ENCODE results near the gene PRR16. TPM values are rescaled to one million over a fixed set of nuclear protein-coding genes. Genes with fewer than 3 reads are reported as not detected.

Gene PRR16
- polyA plus RNA-seq, 4 donors = 2.4 to 3.0 (median 2.7) TPM; not detected in 1

DNA sequence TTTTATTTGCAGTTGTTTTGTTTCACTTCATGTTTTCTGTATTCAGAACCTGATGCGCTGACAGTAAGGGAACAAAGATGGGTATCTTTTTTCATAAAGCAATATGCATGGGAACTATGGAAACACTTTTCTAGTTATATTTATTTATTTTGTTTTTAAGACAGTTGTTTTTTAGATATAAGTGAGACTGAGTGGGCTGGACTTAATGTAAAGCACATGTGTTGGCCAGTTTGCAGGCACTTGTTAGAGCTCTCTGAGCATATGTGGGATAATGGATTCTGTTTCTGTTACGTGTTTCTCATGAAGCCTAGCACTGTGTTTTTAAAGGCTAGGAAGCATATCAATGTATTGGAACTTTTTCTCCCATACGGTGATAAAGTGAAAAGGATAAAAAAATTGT lies 164.1 kb downstream of the PRR16 start:
- no peak overlapping the region for H3K27ac ChIP-seq (ENCODE audit: low read depth in 1 of 3, low read length in 2 of 3)
- H3K4me3 ChIP-seq (ENCODE audit: low read depth in 1 of 3, low read length in 3 of 3) = no peak overlapping the region
- H3K36me3 ChIP-seq (ENCODE audit: control insufficient read depth in 3 of 3, insufficient read depth in 2 of 3, low read depth in 1 of 3, low read length in 3 of 3) = no peaks in the 10 kb centered on the region
- no peaks in the 10 kb centered on the region for H3K4me1 ChIP-seq (ENCODE audit: control insufficient read depth in 3 of 3, insufficient read depth in 2 of 3, low read depth in 1 of 3, low read length in 2 of 3)
- no peaks in the 10 kb centered on the region for H3K9me3 ChIP-seq (ENCODE audit: control insufficient read depth in 2 of 2, insufficient read depth in 1 of 2, low read depth in 1 of 2, low read length in 1 of 2)
- H3K27me3 ChIP-seq (ENCODE audit: control insufficient read depth in 3 of 3, insufficient read depth in 3 of 3, low read length in 3 of 3) = no peaks in the 10 kb centered on the region
- no peak for FAIRE-seq
- WGBS, 3 donors = 76 to 88% (median 88%) methylated on average over 3 of the region's 3 CpGs
- no peak for DNase-seq

DNA sequence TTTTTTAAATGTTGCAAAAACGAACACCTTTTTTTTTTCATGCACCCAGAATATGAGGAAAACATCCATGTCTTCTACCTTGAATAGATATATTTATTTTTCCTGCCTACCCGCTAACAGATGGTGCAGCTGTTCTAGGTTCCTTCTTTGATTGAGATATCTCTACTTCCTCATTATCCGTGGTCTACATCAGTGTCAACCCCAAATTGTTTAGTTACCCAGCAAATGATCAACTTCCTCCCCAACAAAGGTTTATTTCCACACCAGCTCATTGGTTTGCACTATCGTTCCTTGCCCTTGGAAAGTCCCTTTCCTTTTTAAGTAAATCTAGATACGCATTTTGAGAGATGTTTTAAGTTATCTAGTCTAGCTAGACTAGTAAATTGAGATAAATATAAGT lies 166.4 kb downstream of the PRR16 start:
- no peak overlapping the region for H3K4me3 ChIP-seq (ENCODE audit: low read depth in 1 of 3, low read length in 3 of 3)
- no peak overlapping the region for H3K27ac ChIP-seq (ENCODE audit: low read depth in 1 of 3, low read length in 2 of 3)
- FAIRE-seq (no peak), DNase-seq (no peak)
- H3K27me3 ChIP-seq (ENCODE audit: control insufficient read depth in 3 of 3, insufficient read depth in 3 of 3, low read length in 3 of 3) = no peaks in the 10 kb centered on the region
- H3K36me3 ChIP-seq (ENCODE audit: control insufficient read depth in 3 of 3, insufficient read depth in 2 of 3, low read depth in 1 of 3, low read length in 3 of 3) = no peaks in the 10 kb centered on the region
- H3K4me1 ChIP-seq (ENCODE audit: control insufficient read depth in 3 of 3, insufficient read depth in 2 of 3, low read depth in 1 of 3, low read length in 2 of 3) = no peaks in the 10 kb centered on the region
- 56 to 66% (median 61%) methylated on average over 5 of the region's 5 CpGs for WGBS, 3 donors
- no peaks in the 10 kb centered on the region for H3K9me3 ChIP-seq (ENCODE audit: control insufficient read depth in 2 of 2, insufficient read depth in 1 of 2, low read depth in 1 of 2, low read length in 1 of 2)

DNA sequence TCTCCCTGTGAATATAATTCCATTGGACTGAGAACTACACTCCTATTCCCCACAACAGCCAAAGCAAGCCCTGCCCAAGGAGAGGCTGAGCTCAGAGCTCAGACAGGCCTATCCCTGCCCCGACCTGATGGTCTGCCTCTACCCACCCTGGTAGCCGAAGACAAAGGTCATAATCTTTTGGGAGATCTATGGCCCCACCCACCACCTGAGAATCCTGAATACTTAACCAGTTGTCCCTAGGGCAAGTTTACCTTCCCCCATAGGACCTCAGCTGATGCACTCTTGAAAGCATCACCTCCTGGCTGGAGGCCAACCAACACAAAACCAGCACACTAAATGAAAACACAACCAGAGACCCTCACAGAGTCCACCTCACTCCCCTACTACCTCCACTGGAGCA lies 167.5 kb downstream of the PRR16 start:
- Histone ChIP-seq H3K27me3 (ENCODE audit: control insufficient read depth in 3 of 3, insufficient read depth in 3 of 3, low read length in 3 of 3) (no peaks in the 10 kb centered on the region), H3K36me3 (ENCODE audit: control insufficient read depth in 3 of 3, insufficient read depth in 2 of 3, low read depth in 1 of 3, low read length in 3 of 3) (no peaks in the 10 kb centered on the region), H3K9me3 (ENCODE audit: control insufficient read depth in 2 of 2, insufficient read depth in 1 of 2, low read depth in 1 of 2, low read length in 1 of 2) (no peaks in the 10 kb centered on the region), H3K4me1 (ENCODE audit: control insufficient read depth in 3 of 3, insufficient read depth in 2 of 3, low read depth in 1 of 3, low read length in 2 of 3) (no peaks in the 10 kb centered on the region), H3K4me3 (ENCODE audit: low read depth in 1 of 3, low read length in 3 of 3) (no peak overlapping the region), H3K27ac (ENCODE audit: low read depth in 1 of 3, low read length in 2 of 3) (no peak overlapping the region)
- FAIRE-seq (no peak), DNase-seq (no peak)
- WGBS, 3 donors = 42 to 68% (median 65%) methylated on average over 2 of the region's 2 CpGs

DNA sequence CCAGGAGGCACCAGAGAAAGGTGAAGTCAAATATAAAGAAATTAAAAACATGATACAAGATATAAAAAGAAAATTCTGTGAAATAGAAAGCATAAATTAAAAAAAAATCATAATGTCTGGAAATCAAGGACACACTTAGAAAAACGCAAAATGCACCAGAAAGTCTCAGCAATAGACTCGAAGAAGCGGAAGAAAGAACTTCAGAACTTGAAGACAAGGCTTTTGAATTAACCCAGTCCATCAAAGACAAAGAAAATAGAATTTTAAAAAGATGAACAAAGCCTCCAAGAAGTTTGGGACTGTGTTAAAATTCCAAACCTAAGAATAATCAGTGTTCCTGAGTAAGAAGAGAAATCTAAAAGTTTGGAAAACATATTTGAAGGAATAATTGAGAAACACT lies 168.3 kb downstream of the PRR16 start:
- Histone ChIP-seq H3K36me3 (ENCODE audit: control insufficient read depth in 3 of 3, insufficient read depth in 2 of 3, low read depth in 1 of 3, low read length in 3 of 3) (no peaks in the 10 kb centered on the region), H3K9me3 (ENCODE audit: control insufficient read depth in 2 of 2, insufficient read depth in 1 of 2, low read depth in 1 of 2, low read length in 1 of 2) (no peaks in the 10 kb centered on the region), H3K27ac (ENCODE audit: low read depth in 1 of 3, low read length in 2 of 3) (no peak overlapping the region), H3K27me3 (ENCODE audit: control insufficient read depth in 3 of 3, insufficient read depth in 3 of 3, low read length in 3 of 3) (no peaks in the 10 kb centered on the region), H3K4me1 (ENCODE audit: control insufficient read depth in 3 of 3, insufficient read depth in 2 of 3, low read depth in 1 of 3, low read length in 2 of 3) (no peaks in the 10 kb centered on the region), H3K4me3 (ENCODE audit: low read depth in 1 of 3, low read length in 3 of 3) (no peak overlapping the region)
- FAIRE-seq (no peak), DNase-seq (no peak)
- WGBS, 3 donors = 89 to 95% (median 89%) methylated on average over 3 of the region's 3 CpGs

DNA sequence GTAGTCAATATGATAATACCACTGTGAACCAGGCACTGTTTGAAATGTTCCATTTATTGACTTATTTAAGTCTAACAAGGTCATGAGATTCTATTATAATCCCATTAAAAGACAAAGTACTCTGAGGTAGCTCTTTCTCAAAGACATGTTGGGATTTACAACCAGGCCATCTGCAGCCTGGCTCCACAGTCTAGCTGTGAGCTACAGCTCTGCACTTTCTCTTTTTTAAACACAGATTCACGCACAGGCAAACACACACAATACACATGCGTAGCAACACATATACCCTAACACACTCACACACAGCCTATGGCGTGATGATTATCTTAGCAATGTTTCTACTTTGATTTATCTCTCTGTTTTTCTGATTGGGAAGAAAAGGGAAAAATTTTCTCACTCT lies 174.3 kb downstream of the PRR16 start:
- DNase-seq = no peak
- Histone ChIP-seq H3K4me3 (ENCODE audit: low read depth in 1 of 3, low read length in 3 of 3) (no peak overlapping the region), H3K9me3 (ENCODE audit: control insufficient read depth in 2 of 2, insufficient read depth in 1 of 2, low read depth in 1 of 2, low read length in 1 of 2) (no peaks in the 10 kb centered on the region), H3K36me3 (ENCODE audit: control insufficient read depth in 3 of 3, insufficient read depth in 2 of 3, low read depth in 1 of 3, low read length in 3 of 3) (no peaks in the 10 kb centered on the region), H3K27ac (ENCODE audit: low read depth in 1 of 3, low read length in 2 of 3) (no peak overlapping the region), H3K27me3 (ENCODE audit: control insufficient read depth in 3 of 3, insufficient read depth in 3 of 3, low read length in 3 of 3) (no peaks in the 10 kb centered on the region), H3K4me1 (ENCODE audit: control insufficient read depth in 3 of 3, insufficient read depth in 2 of 3, low read depth in 1 of 3, low read length in 2 of 3) (no peaks in the 10 kb centered on the region)
- no peak for FAIRE-seq
- 51 to 58% (median 56%) methylated on average over 3 of the region's 3 CpGs for WGBS, 3 donors

DNA sequence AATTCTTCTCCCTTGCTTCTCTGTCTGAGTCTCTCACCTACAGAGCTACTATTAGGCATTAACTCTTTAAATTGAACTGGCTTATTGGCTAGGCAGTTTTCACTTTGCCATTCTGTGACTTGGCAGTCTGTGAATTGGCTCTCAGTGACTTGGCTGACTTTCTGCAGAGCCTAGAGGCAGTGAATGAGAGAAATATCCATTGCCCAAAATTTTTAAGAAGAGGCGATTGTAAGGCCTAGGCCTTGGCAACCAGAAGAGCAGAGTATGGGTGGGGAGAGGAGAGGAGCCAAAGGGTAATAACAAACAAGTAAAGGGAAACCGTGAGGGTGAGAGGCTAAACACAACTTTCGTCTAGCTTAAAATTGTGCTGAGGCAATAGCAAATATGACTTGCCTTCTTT lies 176.7 kb downstream of the PRR16 start:
- H3K9me3 ChIP-seq (ENCODE audit: control insufficient read depth in 2 of 2, insufficient read depth in 1 of 2, low read depth in 1 of 2, low read length in 1 of 2) = no peaks in the 10 kb centered on the region
- 67 to 78% (median 71%) methylated on average over 3 of the region's 3 CpGs for WGBS, 3 donors
- H3K27ac ChIP-seq (ENCODE audit: low read depth in 1 of 3, low read length in 2 of 3) = no peak overlapping the region
- no peaks in the 10 kb centered on the region for H3K4me1 ChIP-seq (ENCODE audit: control insufficient read depth in 3 of 3, insufficient read depth in 2 of 3, low read depth in 1 of 3, low read length in 2 of 3)
- no peak overlapping the region for H3K4me3 ChIP-seq (ENCODE audit: low read depth in 1 of 3, low read length in 3 of 3)
- no peaks in the 10 kb centered on the region for H3K27me3 ChIP-seq (ENCODE audit: control insufficient read depth in 3 of 3, insufficient read depth in 3 of 3, low read length in 3 of 3)
- no peaks in the 10 kb centered on the region for H3K36me3 ChIP-seq (ENCODE audit: control insufficient read depth in 3 of 3, insufficient read depth in 2 of 3, low read depth in 1 of 3, low read length in 3 of 3)
- no peak for DNase-seq
- no peak for FAIRE-seq

DNA sequence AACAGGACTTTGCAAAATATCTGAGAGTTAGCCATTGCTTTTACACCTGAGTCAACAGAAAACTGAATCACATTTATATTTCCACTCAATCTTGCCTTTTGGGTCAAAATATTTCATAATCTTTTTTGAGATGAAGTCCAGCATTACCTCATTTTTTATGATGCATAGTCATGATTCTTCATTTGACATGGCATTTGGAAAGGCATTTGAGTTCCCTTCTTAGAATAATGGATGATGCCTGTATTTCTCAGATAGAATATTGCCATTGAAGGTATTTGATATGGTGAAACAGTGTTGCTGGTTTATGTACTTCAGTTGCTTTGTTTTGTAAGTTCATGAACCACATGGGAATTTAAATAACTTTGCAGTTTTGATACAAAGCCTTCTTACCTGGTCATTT lies 180.4 kb downstream of the PRR16 start:
- H3K9me3 ChIP-seq (ENCODE audit: control insufficient read depth in 2 of 2, insufficient read depth in 1 of 2, low read depth in 1 of 2, low read length in 1 of 2) = no peaks in the 10 kb centered on the region
- no peak overlapping the region for H3K4me3 ChIP-seq (ENCODE audit: low read depth in 1 of 3, low read length in 3 of 3)
- no peak for FAIRE-seq
- no peak overlapping the region for H3K27ac ChIP-seq (ENCODE audit: low read depth in 1 of 3, low read length in 2 of 3)
- no peaks in the 10 kb centered on the region for H3K4me1 ChIP-seq (ENCODE audit: control insufficient read depth in 3 of 3, insufficient read depth in 2 of 3, low read depth in 1 of 3, low read length in 2 of 3)
- DNase-seq = no peak
- H3K27me3 ChIP-seq (ENCODE audit: control insufficient read depth in 3 of 3, insufficient read depth in 3 of 3, low read length in 3 of 3) = no peaks in the 10 kb centered on the region
- H3K36me3 ChIP-seq (ENCODE audit: control insufficient read depth in 3 of 3, insufficient read depth in 2 of 3, low read depth in 1 of 3, low read length in 3 of 3) = no peaks in the 10 kb centered on the region

DNA sequence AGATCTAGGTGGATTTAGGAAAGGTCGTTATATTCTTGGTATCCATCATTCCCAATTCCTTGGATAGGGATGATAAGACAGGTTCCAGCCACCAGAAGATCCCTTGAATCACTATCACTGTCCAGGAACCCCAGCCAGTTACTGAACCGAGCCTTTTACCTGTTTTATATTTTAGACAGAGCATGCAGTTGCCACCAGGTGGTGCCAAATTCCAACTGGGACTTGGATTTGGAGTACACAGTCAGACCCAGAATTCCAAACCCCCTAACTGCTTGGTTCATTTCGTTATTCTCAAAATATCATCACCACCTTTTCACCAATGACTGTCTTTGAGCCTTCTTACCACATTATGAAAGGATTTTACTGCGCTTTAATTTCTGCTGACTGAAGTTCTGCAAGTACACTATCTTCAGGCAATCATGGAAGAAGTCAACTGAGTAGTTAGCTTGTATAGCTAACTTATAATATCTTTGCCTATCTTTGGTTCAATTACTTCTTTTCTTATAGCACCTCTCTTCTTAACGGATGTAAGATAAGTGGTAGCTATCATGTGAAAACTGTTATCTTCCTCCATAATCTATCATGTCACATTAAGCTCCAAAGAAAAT lies 191.8 kb downstream of the PRR16 start:
- no peaks in the 10 kb centered on the region for H3K4me1 ChIP-seq (ENCODE audit: control insufficient read depth in 3 of 3, insufficient read depth in 2 of 3, low read depth in 1 of 3, low read length in 2 of 3)
- no peak for FAIRE-seq
- no peak overlapping the region for H3K4me3 ChIP-seq (ENCODE audit: low read depth in 1 of 3, low read length in 3 of 3)
- H3K9me3 ChIP-seq (ENCODE audit: control insufficient read depth in 2 of 2, insufficient read depth in 1 of 2, low read depth in 1 of 2, low read length in 1 of 2) = no peaks in the 10 kb centered on the region
- no peaks in the 10 kb centered on the region for H3K36me3 ChIP-seq (ENCODE audit: control insufficient read depth in 3 of 3, insufficient read depth in 2 of 3, low read depth in 1 of 3, low read length in 3 of 3)
- no peaks in the 10 kb centered on the region for H3K27me3 ChIP-seq (ENCODE audit: control insufficient read depth in 3 of 3, insufficient read depth in 3 of 3, low read length in 3 of 3)
- H3K27ac ChIP-seq (ENCODE audit: low read depth in 1 of 3, low read length in 2 of 3) = no peak overlapping the region
- WGBS, 3 donors = 32 to 49% (median 35%) methylated on average over 5 of the region's 5 CpGs
- peak; percentile 14 to 20 for DNase-seq

DNA sequence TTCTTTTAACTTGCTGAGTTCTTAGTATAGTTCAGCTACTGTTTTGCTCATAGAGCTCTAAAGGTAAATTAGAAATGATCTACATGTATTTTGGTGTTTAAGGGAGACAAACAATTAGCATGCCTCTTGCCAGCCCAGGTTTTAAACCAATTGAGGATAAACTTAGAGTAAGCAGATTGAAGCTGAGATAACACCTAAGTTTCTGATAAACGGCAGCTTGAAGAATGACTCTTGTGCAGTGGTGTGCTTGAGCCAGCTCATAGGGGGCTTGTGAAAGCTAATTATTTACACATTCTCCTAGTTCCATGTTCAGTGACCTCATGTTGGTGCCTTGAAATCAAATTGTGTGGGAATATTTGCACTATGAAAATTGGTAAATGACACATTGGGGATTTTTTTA lies 193.0 kb downstream of the PRR16 start:
- Histone ChIP-seq H3K9me3 (ENCODE audit: control insufficient read depth in 2 of 2, insufficient read depth in 1 of 2, low read depth in 1 of 2, low read length in 1 of 2) (no peaks in the 10 kb centered on the region), H3K27ac (ENCODE audit: low read depth in 1 of 3, low read length in 2 of 3) (no peak overlapping the region), H3K4me3 (ENCODE audit: low read depth in 1 of 3, low read length in 3 of 3) (no peak overlapping the region), H3K27me3 (ENCODE audit: control insufficient read depth in 3 of 3, insufficient read depth in 3 of 3, low read length in 3 of 3) (no peaks in the 10 kb centered on the region), H3K4me1 (ENCODE audit: control insufficient read depth in 3 of 3, insufficient read depth in 2 of 3, low read depth in 1 of 3, low read length in 2 of 3) (no peaks in the 10 kb centered on the region), H3K36me3 (ENCODE audit: control insufficient read depth in 3 of 3, insufficient read depth in 2 of 3, low read depth in 1 of 3, low read length in 3 of 3) (no peaks in the 10 kb centered on the region)
- FAIRE-seq (no peak), DNase-seq (no peak)
- 21 to 32% (median 23%) methylated on average over 1 of the region's 1 CpG for WGBS, 3 donors
